GM21390 (cell line): ENCODE measurements around the gene CDH13.

Experiments
- ATAC-seq: cut with Tn5 transposase; IDR thresholded peaks from one replicate; pipeline ENCODE4 v1.9.1; 2021; ENCODE audit not compliant: unreplicated experiment

Gene CDH13

DNA sequence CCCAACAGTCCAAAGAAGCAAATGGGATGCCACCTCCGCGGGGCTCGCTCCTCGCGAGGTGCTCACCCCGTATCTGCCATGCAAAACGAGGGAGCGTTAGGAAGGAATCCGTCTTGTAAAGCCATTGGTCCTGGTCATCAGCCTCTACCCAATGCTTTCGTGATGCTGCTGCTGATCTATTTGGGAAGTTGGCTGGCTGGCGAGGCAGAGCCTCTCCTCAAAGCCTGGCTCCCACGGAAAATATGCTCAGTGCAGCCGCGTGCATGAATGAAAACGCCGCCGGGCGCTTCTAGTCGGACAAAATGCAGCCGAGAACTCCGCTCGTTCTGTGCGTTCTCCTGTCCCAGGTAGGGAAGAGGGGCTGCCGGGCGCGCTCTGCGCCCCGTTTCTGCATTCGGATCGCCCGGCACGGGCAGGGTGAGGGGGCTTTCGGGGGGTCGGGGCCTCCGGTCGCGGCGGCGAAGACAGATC is at the start of gene CDH13:
Gene CDH13, plus strand, starts transcription at position 179 of the 471 bp plus-strand sequence.
- no peak for ATAC-seq

DNA sequence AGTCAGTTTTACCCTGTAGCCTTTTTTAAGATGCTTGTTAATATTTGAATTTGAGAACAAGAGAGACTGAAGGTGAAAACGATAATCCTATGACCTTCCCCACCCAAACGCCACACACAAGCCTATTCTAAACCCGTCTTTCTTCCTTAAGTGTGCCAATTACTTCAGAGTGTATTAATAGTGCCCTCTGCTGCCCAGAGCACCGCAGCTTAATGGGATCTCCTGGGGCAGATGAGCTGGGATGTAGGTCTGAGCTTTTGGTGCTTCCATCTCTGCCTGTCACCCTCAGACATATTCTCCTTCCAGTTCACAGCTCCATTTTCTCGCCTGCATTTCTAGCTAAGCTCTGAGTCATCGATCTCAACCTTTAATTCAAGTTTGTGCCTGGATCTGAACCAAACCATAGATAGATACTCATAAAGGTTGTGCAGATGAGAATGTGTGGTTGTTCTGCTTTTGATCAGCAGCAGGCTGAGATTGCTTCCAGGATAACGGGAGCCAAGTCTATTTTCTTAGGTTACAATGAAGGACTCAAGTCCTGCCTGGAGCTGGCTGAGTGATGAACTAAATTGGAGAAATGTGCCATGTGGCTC is 46.4 kb upstream of the CDH13 start:
- ATAC-seq = no peak

DNA sequence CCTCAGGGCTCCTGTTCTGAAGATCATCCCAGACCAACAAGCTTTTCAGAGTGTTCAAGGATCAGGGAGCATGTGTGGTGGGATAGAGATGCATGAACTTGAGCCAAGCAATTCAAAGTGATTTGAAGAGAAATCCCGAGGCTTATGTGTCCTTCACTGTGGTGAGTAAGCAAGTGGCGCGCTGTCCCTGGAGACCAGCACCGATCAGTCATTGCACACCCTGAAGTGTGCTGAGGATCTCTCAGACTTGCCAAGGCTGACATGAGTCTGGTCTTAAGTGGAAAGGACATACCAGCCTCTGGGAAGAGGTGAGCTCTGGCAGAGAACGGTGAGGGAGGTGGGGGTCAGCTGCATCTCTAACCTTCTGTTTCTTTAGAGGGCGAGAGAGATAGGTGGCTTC is 43.8 kb upstream of the CDH13 start:
- ATAC-seq = no peak

DNA sequence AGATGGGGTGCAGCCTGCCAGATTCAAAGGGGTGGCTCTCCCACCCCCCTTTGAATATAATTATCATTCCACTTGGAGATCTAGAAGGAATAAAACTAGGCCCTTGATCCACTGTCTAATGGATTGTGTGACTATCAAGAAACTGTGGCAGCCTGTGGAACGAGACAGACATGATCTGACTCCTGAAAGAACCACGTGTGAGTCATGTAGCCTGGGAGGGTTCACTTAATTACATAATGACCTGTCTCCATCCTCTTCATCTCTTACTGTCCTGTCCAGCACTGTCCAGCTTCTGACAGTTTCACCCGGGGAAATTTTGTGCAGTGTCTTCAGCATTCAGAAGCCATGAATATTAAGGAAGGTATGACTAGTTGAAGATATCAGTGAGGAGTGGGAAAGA is 43.3 kb upstream of the CDH13 start:
- ATAC-seq = no peak

DNA sequence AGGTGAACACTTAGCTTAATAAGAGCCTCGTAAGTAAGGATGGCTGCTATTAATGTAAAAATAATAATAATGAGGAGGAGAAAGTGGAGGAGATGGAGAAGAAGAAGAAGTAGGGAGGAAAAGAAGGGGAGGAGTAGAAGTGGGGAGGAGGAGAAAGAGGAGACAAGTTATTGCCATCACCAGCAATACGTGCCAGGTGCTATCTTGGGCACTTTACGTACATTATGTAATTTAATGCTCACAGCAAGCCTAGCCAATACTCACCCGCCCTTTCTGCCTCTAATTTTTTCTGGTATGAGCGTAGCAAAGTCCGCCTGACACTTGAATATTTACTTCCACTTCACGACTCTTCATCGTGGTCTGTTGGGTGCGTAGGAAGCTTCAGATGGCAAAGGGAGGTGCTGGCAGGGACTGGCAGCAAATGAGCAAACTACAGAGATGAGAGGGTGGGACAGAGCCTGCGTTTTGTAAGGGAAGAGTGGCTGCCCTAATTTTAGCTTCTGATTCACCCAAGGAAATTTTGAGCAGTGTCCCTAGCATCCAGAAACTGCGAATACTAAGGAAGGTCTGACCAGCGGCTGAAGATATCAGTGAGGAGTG is 42.1 kb upstream of the CDH13 start:
- no peak for ATAC-seq

DNA sequence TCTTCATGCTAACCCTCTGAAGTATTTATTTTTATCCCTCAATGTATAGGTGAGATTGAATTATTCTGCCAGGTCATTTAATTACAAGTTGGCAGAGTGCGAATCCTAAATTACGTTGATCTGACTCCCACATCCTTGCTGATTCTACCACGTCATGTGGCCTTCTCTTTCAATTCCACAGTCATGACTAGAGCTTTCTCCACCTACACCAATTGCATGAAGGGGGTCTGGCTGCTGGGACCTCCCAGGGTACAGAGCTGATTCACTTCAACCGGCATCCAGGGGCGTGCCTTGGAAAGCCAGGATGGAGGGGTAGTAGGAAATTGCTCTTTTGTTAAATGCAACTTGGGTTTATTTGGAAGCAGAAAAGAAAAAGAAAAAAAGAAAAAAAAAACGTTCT is 41.1 kb upstream of the CDH13 start:
- no peak for ATAC-seq

DNA sequence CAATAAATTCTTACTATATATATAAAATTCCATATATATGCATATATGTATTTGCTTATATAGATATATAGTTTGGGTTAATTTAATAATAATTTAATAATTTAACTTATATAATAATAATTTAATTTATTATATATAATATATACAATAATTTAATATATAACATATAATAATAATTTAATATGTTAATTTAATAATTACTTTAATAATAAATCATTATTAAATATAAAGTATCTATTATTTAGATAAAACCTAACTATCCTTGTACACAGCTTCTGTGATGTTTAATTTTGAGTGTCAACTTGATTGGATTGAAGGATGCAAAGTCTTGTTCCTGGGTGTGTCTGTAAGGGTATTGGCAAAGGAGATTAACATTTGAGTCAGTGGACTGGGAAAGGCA is 40.6 kb upstream of the CDH13 start:
- no peak for ATAC-seq

DNA sequence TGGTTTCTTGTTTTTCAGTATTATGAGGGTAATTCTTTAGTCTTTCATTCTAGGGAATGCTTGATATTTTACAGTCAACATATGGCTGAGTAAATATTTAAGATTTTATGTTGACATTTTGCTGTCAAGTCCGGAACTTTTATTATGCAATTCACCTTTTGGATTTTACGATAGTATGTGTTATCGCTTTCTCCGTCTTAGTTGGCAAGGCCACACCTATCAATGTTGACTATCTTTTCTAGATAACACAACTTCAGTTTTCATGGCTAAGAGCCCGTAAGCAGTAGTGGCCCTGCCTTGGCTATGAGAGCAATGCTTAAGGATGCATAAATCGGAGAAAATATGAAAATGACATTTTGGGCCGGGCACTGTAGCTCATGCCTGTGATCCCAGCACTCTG is 39.5 kb upstream of the CDH13 start:
- no peak for ATAC-seq

DNA sequence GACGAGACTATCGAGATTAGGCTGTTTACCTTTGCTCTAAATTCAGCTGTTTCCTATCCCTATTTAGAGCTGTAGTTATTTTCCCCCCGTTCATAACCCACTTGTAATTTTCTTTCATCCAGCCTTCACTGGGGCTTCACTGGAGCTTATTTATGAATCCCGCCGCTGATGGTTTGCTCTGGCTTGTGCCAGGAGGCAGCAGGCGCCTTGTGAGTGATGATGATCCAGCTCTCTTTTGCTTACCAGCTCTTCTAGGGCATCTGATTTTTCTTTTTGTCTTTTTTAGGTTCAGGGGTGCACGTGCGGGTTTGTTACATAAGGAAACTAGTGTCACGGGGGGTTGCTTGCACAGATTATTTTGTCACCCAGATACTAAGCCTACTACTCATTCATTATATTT is 37.4 kb upstream of the CDH13 start:
- no peak for ATAC-seq

DNA sequence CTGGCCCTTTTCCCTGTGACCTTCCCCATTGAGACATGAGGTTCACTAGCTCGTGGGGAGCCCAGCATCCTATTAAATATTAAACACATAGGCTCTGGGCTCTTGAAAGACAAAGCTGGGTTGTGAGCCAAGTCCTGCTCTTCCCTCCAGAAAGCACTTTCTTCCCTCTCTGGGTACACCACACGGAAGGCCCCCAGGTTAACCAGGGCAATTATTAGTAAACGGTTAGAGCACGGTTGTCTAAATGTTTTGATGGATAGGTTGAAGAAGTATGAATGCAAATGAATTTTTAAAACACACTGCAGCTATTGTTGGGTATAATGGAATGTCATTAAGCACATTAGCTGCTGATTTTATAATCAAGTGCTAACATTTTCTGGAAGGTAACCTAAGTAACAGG is 32.7 kb upstream of the CDH13 start:
- ATAC-seq = no peak

DNA sequence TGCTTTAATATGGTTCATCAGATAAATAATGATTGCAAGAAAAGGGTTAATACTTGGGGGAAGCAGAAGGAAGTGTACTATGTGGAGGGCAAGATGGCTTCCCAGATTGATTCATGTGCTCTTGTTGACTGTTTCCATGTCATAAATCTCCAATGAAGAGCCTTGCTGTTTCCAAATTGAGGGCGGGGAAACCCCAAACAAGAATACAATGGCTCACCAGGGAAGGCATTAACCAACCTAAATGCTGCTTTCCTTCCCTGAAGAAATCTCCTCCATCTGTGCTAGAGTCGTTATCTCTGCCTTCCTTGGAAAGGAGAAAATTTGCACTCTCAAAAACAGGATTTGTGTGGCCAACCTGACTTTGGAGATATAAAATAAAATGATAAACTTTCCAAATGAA is 28.0 kb upstream of the CDH13 start:
- ATAC-seq = no peak

DNA sequence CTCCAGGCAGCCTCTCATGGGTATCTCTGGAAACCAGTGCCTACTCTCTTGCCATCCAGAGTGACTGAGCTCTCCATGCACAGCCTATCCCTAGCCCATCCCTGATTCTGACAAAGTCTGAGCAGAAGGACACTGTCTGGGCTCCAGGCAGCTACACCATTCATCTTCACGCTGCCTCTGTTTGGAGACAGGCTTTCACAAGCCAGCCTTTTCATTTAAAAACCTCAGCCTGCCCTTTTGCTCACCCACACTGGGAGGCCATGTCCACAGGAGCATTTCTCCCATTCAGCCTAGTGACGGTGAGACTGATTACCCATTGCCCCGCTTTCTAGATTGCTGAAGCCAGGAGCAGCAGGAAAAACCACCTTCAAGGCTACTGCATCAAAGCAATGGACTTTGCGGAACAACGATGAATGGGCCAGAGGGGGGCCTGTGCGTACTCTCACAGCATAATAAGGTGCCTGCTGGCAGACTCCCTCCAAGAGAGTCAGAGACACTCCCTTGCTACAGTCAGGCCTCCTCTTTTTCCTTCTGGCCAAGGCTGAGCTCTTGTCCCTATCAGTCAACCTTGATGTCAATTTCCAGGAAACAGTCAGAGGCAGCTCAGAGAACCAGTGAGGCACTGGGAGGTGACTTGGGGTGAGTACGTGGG is 24.7 kb upstream of the CDH13 start:
- ATAC-seq = no peak

DNA sequence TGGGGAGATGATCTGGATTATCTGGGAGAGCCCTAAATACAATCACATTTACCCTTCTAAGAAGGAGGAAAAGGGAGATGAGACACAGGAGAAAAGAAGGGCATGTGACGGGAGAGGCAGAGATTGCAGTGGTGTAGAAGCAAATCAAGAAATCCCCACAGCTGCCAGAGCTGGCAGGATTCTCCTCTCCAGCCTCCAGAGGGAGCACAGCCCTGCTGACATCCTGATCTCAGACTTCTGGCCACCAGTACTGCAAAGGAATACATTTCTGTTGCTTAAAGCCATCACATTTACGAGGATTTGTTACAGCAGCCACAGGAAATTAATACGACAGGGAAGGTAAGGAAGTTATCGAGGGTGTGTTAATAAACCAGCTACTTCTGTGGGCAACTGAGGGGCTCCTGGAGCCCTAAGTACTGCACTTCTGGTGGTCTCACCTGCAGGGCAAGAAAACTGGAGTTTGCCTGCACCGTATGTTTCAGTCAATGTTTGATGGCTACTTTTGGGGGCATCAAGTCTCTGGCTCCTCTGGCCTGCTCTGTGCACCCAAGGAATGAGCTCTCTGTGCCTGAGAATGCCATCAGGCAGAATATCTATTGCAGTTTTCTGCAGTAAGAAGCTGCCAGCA is 22.9 kb upstream of the CDH13 start:
- ATAC-seq = no peak

DNA sequence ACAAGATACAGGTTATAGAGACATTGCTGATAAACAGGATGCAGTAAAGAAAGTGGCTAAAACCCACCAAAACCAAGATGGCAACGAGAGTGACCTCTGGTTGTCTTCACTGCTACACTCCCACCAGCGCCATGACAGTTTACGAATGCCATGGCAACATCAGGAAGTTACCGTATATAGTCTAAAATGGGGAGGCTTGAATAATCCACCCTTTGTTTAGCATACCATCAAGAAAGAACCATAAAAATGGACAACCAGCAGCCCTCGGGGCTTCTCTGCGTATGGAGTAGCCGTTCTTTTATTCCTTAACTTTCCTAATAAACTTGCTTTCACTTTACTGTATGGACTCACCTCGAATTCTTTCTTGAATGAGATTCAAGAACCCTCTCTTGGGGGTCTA is 21.7 kb upstream of the CDH13 start:
- ATAC-seq = no peak

DNA sequence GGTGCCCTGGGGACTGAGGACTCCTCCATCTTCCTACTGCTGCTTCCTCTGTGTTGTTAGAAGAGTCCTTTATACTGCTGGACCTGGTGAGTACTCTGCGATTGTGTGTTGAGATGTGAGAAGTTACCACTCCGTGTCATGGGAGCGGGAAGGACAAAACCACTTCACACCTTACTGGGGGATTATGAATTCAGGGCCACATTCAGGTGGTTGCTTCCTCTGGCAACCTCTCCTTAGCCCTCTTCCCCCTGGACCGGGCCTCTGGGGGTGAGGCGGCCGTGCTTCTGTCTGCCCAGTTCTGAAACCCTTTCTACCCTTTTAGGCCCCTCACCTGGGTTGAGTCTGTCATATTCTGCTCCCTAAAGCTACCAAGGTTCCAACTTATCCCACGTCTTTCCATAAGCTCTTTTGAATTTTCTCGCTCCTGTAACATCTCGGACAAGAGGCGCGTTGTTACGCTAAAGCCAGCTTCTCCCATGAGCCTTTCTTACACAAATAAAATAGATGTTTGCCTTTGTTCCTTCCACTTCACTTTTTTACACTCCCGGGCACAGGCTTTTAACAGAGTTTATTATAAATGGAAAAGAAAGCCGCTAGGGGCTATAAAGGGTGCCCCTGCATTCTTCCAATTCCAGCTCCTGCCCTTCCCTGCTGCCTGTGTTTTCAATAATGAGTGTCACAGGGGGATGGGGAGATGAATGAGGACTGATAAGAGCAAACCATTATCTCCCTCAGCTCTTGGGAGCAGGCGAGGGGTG is 20.7 kb upstream of the CDH13 start:
- ATAC-seq = no peak

DNA sequence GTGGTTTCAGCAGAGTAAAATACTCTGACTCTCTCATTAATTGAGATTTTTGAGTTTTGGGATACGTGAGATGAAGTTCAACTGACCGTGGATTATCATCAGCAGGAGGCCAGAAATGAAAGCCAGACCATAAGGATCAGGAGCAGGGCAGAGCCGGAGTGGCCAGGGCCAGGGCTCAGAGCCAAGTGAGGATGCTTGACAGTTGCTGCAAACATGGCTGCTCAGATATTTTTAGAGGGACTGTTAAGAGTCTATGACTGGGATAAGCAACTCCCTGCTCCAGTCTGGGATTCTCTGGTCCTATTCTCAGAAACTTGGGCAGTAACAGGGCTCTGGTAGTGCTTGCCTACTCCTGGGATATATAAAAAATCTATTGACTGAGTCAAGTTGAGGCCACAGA is 17.6 kb upstream of the CDH13 start:
- no peak for ATAC-seq

DNA sequence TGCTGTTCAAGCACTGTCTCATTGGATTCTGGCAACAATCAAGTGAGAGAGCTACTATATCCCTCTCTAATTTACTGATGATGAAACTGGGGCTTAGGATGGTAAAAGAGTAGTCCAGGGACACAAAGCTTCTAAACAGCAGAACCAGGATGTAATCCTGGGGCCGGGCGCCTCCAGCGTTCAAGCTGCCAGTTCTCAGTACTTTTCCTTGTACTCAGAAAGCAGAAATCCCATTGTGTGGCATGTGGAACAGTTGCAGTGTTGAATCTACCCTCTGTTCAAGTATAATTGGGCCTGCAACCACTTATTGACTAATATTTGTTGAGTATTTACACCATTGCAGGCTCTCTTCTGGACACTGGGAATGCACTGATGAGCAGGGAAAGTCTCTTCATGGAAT is 14.5 kb upstream of the CDH13 start:
- ATAC-seq = no peak

DNA sequence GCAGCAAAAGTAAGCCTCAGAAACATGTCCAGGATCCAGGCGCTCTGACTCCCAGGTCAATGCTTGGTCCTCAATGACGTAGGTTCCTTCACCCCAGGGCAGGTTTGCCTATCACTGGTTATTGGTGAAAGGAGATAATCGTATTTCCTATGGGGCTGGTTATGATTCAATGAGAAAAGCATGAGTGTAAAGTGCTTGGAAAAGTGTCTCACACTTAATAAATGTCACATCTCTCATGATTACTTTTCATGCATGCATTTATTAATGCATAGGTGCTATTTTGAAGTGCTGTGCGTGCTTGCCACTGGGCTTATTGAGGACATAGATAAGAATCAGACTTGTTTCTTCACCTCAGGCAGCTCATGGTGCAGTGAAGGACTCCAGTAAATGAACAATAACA is 10.4 kb upstream of the CDH13 start:
- ATAC-seq = no peak

DNA sequence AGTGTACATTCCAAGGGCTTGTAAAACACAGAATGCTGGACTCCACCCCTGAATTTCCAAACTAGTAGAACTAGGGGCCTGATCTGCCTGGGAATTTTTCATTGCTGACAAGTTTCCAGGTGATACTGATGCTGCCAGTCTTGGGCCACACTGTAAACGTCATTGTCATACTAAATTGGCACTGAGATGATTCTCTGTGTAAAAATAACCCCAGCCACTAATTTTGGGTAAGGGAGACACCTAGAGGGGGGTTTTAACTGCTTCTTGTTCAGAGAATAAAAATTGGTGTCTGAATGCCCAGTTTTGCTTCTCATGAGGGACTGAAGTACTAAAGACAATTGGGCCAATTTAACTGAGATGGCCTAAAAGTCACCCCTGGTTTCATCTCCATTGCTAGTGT is 5.0 kb upstream of the CDH13 start:
- ATAC-seq = no peak

DNA sequence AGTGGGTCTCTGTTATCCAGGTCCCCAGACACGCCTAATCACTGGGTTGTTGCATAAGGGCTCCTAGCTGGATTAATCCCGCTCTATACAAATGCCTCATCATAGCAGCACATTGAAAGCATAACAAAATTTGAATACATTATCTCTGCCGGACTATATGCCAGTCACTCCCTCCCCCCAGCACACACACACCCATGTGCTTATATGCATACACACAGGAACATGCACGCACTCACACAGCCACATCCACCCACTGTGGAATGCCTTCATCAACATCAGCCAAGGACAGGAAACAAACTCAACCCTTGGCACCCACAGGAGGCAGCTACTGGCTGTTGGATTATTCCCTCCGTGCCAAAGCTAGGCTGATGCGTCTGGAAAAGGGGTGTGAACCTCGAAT is 3.5 kb upstream of the CDH13 start:
- ATAC-seq = no peak
